NCI-H345 treated with DMSO at 0.1 percent for 48 hours (cell line): Measurements from ENCODE around the gene B4GAT1.
"Not testable (repeated sequence)": the region's sequence is repeated elsewhere in the genome, so short reads cannot be mapped to it uniquely, and the experiment has no call there.

ENCODE experiments used
- DNase-seq: peaks from one replicate; lab custom pipeline; 2025; ENCODE audit not compliant: unreplicated experiment; lab: John Stamatoyannopoulos, UW

The B4GAT1 gene

DNA sequence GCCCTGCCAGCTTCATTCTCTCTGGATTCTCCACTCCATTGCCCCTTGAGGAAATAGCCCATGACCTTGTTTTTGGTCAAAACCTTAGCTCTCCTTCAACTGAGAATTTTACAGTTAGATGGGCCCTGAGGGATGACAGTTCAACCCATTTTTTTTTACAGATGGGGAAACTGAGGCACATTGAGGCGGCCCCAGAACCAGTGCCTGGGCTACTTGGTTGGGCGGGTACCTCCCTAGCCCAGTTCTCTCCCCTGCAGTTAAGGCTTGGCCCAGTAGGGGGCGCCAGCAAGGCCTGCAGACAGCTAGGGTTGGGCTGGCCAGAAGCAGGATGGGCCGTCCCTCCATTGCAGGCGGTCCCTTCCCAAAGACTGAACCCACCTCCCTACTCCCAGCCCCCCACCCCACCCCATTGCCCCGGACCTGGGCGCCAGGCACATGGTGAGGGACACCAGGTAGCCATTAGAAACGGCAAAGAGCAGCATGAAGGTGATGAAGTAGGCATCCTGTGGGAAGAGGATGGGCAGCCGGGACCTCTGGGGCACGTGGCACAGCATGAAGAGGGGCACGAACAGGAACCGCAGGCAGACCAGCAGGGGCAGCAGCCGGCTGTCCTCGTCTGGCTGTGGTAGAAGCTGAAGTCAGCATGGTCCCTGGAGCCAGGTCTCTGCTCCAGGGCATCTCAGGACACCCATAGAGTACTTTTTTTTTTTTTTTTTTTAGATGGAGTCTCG, 16.5 kb upstream of the B4GAT1 start:
- DNase-seq = no peak

DNA sequence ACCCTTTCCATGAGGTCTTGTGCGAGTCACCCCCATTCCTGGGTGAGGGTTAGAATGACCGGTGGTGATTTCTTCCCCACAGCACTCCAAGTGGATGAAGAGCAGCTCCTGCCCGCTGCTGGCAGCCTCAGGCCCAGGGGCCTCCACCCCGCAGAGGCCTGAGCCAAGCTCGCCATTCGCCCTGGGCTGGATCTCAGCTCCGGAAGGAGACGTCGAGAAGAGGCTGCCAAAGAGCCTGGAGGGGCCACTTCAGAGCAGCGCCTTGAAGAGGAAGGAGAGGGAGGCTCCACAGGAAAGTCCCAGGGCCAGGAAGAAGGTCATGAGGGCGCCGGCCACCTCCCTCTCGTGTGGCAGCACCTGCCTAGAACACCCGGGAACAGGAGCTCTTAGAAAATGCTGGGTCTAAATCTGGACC, 15.8 kb upstream of the B4GAT1 start:
- DNase-seq = no peak

- no peak for DNase-seq
Measured at GRCh38 chr11:66362481-66363147, 15.2 kb upstream of the B4GAT1 start.

DNA sequence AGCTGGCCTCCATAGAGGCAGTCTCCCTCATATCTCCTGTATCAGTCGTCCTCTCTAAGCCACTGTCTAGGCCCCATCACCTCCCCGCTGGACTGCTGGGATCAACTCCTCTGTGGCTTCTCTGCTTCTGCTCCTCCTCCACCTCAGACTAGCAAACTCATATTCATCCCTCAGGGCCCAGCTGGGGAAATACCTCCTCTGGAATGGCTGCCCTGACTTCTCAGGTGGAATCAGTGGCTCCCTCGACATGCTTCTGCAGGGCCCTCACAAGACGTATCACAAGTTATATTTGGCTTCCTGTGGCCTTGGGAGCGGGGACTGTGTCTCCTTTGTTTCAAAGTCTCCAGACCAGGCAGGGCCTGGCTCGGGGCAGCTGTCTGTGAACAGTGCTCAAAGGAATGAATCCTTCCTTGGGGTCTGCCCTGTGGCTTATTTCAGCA, 14.1 kb upstream of the B4GAT1 start:
- DNase-seq = no peak

DNA sequence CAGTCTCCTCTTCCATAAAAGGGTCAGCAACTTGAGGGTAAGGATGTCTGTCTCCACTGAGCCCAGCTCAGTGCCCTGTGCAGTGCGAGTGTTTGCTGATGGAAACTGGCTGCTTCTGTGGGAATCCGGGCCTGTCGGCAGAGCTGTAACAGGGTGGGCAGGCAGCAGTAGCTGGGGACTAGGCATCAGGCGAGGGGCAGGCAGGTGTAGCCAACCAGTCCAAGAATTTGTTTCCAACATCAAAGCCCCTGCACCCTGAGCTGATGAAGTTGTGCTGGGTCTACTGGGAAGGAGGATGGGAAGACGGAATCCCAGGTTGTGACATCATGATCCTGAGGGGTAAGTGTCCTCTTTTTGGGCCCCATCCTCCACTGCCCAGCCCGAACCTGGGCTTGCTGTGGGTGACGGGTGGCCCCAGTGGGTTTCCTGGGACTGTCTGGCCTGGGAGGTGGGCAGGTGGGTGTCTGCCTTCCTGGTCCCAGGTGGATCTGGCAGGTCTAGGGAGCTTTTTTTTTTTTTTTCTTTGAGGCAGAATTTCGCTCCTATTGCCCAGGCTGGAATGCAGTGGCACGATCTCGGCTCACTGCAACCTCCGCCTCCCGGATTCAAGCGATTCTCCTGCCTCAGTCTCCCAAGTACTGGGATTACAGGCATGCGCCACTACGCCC, 13.1 kb upstream of the B4GAT1 start:
- DNase-seq = no peak

DNA sequence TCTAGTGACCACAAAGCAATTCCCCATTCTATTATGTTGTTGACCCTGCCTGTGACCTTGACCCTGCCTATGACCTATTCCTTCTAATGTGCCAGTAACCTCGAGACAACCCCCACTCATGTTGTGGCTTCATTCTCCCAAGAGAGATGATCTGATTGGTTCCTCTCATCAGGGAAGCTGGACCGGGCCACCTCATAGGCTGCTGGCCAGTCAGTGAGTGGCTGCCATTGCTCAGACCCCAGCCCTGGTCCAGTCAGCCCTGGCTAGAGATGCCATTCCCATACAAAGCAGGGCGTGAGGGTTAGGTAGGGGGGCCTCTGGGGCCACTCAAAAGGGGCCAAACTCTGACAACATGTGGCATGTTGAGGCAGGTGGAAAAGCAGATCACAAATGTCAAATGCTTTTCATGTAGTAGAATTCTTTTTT, 12.2 kb upstream of the B4GAT1 start:
- DNase-seq = no peak

DNA sequence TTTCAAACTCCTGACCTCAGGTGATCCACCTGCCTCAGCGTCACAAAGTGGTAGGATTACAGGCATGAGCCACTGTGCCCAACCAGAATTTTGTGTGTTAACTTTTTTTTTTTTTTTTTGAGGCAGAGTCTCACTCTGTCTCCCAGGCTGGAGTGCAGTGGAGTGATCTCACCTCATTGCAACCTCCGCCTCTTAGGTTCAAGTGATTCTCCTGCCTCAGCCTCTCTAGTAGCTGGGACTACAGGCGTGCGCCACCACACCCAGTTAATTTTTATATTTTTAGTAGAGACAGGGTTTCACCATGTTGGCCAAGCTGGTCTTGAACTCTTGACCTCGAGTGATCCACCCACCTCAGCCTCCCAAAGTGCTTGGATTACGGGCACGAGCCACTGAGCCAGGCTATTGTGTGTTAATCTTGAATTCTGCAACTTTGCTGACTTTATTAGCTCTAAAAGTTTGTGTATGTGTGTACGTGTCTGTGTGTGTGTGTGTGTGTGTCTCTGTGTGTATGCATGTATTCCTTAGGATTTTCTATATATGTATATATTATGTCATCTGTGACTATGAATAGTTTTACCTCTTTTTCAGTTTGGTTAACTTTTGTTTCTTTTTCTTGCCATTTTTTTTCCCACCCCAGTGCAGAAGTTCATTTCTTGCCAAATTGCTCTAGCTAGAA, 3.3 kb upstream of the B4GAT1 start:
- DNase-seq = not testable (repeated sequence)

GRCh38 chr11:66349084-66349386, 1.6 kb upstream of the B4GAT1 start:
- DNase-seq = no peak

- no peak for DNase-seq
Measured at GRCh38 chr11:66346476-66347424, 679 bp downstream of the B4GAT1 start.

- no peak for DNase-seq
Measured at GRCh38 chr11:66345316-66345649, 2.1 kb downstream of the B4GAT1 start.

DNA sequence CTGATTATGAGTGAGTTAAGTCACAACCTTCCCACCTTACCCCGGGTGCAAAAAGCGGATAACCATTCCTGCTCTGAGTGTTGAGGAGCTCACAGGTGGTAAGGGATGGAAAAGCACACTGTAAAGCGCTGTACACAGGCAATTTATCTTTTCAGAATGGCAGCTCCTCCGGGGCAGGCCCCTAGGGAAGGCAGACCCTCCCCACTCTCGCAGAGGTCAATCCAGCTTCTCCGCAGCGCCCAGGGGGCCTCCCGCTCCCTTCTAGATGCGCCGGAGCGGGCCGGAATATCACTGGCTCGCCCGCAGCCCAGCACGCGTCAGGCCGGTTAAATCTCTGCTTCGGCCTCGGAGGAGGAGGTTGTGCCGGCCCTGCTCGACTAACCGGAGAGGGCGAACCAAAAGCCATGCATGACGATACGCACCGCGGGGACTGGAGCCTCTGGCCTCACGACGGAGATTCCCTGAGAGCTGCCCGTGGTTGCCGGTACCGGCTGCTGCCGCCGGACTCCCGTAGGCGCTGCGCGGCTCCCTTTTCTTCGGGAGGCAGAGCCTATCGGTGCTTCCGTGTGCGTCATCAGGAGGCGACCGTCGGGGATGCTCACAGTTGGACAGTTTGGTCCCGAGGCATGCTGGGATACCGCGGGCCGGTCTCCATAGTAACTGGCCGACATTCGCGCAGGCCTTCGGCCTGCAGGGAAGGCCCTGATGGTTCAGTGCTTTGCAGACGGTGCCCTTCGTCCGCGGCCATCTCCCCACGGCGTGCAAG, 2.7 kb downstream of the B4GAT1 start, which contains the start of gene BRMS1:
Gene BRMS1 (minus strand): TSS at position 555 of the 766 bp plus-strand sequence. CDS start 2,870 bp downstream, outside the sequence.
- DNase-seq = peak; percentile 96

GRCh38 chr11:66343176-66343575, 4.3 kb downstream of the B4GAT1 start:
- DNase-seq = no peak

- no peak for DNase-seq
Measured at GRCh38 chr11:66341502-66342126, 5.8 kb downstream of the B4GAT1 start.

DNA sequence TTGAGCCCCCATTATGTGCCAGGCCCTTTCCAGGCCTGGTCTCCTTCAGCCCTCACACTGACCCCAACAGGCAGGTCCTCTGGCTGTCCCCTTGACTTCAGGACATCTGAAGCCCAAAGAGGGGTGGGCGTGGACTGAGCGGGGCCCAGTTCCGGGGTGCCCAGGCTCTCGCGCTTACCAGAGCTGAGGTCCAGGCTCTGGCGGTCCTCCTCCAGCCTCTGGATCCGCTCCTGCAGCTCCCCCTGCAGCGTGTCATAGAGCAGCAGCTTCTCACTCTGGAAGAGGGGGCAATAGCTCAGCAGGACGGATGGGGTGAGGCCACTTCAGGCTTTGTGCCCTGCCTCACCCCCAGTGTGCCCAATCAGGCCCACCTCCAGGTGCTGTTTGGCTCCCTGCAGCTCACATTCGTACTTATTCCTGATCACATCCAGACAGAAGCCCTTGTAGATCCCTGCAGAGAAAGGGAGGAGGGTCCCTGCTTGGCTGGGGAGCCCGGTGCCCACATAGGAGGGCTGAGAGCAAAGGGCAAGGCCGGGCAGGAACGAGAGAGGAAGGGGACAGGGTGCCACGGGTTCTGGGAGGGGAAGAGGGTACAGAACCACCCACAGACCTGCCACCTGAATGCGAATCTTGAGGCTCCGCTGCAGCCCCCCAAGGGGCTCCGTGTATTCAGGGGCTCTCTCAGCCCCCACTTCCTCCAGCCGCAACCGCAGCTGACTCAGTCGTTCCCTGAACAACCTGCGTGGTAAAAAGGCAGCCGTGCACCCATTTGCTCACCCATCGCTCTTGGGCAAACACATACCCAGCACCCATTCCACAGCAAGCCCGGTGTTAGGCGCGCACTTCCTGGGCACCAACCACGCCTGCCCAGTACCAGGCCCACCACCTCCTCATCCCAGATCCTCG, 6.6 kb downstream of the B4GAT1 start:
- DNase-seq = no peak

DNA sequence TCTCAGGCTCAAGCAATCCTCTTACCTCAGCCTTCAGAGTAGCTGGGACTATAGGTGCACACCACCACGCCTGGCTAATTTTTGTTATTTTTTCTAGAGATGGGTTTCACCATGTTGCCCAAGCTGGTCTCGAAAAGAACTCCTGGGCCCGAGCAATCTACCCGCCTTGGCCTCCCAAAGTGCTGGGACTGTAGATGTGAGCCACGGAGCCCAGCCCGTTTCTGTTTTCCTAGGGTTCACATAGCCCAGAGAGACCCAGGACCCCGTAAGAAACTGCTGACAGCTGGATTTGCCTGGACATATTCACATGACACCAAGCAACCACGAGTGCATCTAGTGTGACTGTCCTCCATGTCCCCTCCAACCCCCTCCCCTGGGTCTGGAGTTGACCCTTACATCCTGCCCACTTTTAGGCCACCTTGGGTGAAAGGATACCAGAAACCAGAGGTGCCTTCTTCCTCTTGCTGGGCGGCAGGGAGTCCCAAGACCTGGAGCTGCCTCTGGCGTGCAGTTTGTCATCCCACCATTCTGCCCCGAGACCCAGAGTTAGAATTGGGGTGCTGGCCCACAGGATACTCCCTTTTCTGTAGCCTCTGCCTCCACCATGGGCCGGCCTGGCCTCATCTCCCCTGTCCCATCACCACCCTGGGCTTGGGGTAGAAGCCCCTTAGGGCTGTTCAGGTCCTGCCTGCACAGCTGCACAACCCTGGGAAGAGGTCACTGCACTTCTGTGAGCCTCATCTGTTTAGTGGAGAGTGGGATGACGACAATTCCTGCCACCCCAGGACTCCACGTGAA, 7.5 kb downstream of the B4GAT1 start:
- DNase-seq = no peak

DNA sequence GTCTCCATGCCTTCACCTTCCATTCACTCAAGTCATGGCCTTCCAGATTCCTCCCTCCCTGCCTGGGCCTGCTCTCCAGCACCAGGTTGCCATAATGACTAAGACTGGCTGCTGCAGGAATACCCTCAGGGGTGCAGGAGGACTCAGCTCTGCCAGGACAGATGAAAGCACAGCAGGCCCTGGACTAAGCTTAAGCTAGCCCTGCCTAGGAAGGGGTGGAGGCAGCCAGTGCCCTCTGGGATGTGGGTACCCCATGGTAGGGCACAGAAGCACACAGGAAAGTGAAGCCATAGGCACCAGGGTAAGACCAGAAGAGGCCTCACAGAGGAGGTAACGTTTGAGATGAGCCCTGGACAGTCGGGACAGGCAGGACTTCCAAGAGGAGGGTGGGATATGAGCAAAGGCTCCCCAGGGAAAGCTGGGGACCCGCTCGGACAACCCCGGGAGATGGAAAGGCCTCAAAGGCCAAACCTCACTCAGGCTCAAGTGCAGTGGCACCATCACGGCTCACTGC, 8.2 kb downstream of the B4GAT1 start:
- DNase-seq = no peak
